HepG2 (cell line): ENCODE measurements around the gene SLIT1. TPM values are rescaled to one million over a fixed set of nuclear protein-coding genes. Genes with fewer than 3 reads are reported as not detected.

ENCODE experiments used
- ATAC-seq: fragments of 200-7000 bp; cut with Tn5 transposase; 3 replicates; pipeline ENCODE4 v1.9.1; 2020; ENCODE audit warnings: mild to moderate bottlenecking, moderate library complexity
- BruUV-seq: library from RNA; stranded (reverse); fragments of 400-500 nt; replicated peaks from 2 replicates; lab custom pipeline; 2021; lab: Mats Ljungman, UMichigan
- CTCF ChIA-PET: fragments of 300-600 bp; formaldehyde crosslinking; extraction: SDS; loops from one replicate; lab custom pipeline; 2021; ENCODE audit warnings: low total read pairs, inconsistent platforms, low intra/inter-chr PET ratio; lab: Yijun Ruan, JAX
- POLR2A ChIA-PET: fragments of 350-600 bp; sonication (Branson Sonifier 250); formaldehyde crosslinking; loops from one replicate; lab custom pipeline; 2020; ENCODE audit warnings: antibody characterized with exemption, inconsistent platforms; lab: Yijun Ruan, JAX
- DNase-seq: peaks from one replicate; pipeline ENCODE4 v3.0.0-alpha.2; 2015; ENCODE audit warnings: low spot score
- FAIRE-seq: peaks from 3 replicates; lab custom pipeline; 2011; peaks lifted over from hg19 to GRCh38; lab: Jason Lieb, UNC
- H2AFZ ChIP-seq: one replicate; pipeline ENCODE4 v1.6.1; 2011; ENCODE audit warnings: low read length, inconsistent platforms
- H3K27ac ChIP-seq: fragments of 300-600 bp; 3 replicates; pipeline ENCODE4 v1.8.0; 2011; ENCODE audit warnings: mixed run types, mild to moderate bottlenecking, mixed read lengths, low read length, inconsistent platforms; ENCODE audit not compliant: insufficient read depth; ENCODE audit errors: extremely low read length
- H3K27me3 ChIP-seq, 2 experiments: fragments of 200-600 bp in 1 of 2; 2 replicates in 1 of 2; 3 replicates in 1 of 2; pipeline versions ENCODE4 v1.6.0 to v1.8.0; 2011; ENCODE audit warnings: low read length in 2 of 2, mild to moderate bottlenecking in 2 of 2, moderate library complexity in 2 of 2, inconsistent platforms in 1 of 2; ENCODE audit not compliant: insufficient read depth in 2 of 2, control insufficient read depth in 1 of 2
- H3K36me3 ChIP-seq, 2 experiments: fragments of 200-600 bp in 1 of 2; replicated peaks in 1 of 2; 2 replicates in 1 of 2; 3 replicates in 1 of 2; pipeline versions ENCODE4 v1.5.1 to v1.8.0; 2011; ENCODE audit warnings: low read length in 2 of 2, inconsistent platforms in 1 of 2; ENCODE audit not compliant: insufficient read depth in 2 of 2, control insufficient read depth in 1 of 2
- H3K4me1 ChIP-seq: 2 replicates; pipeline ENCODE4 v1.5.1; 2012; ENCODE audit warnings: low read length, inconsistent platforms; ENCODE audit not compliant: insufficient read depth
- H3K4me2 ChIP-seq: 2 replicates; pipeline ENCODE4 v1.6.0; 2011; ENCODE audit warnings: low read depth, low read length, inconsistent platforms
- H3K4me3 ChIP-seq, 3 experiments: fragments of 200-600 bp in 1 of 3; sonication (generic), shearing (Covaris generic) in 1 of 3; replicated peaks in 1 of 3; 2 replicates each; pipeline ENCODE4 v1.5.1; 2011 to 2016; ENCODE audit warnings: low read length in 3 of 3, inconsistent platforms in 2 of 3, low read depth in 2 of 3, mild to moderate bottlenecking in 2 of 3, control low read depth in 1 of 3, mixed read lengths in 1 of 3; ENCODE audit not compliant: insufficient read depth in 1 of 3
- H3K79me2 ChIP-seq: one replicate; pipeline ENCODE4 v1.6.1; 2011; ENCODE audit warnings: low read length, inconsistent platforms; ENCODE audit not compliant: insufficient read depth
- H3K9ac ChIP-seq: 2 replicates; pipeline ENCODE4 v1.6.0; 2011; ENCODE audit warnings: mild to moderate bottlenecking, low read depth, low read length, inconsistent platforms; ENCODE audit not compliant: insufficient read depth
- H3K9me3 ChIP-seq: 2 replicates; pipeline ENCODE4 v1.5.1; 2012; ENCODE audit warnings: mild to moderate bottlenecking, low read length
- H4K20me1 ChIP-seq: 2 replicates; pipeline ENCODE4 v1.6.0; 2011; ENCODE audit warnings: inconsistent platforms, mild to moderate bottlenecking, low read length, moderate library complexity; ENCODE audit not compliant: insufficient read depth
- EP300 ChIP-seq, 3 experiments: sonication (generic) in 1 of 3; formaldehyde crosslinking in 1 of 3; IDR thresholded peaks; 2 replicates each; pipeline versions ENCODE4 v1.5.1 to v1.6.1; 2011 to 2020; ENCODE audit warnings: low read depth in 2 of 3, low read length in 2 of 3, borderline replicate concordance in 1 of 3, improper control_type of control experiment in 1 of 3, mild to moderate bottlenecking in 1 of 3, missing genetic modification reagents in 1 of 3, moderate library complexity in 1 of 3
- STAG1 ChIP-seq: sonication (generic); formaldehyde crosslinking; IDR thresholded peaks from 2 replicates; pipeline ENCODE4 v1.4.0; 2020; ENCODE audit warnings: missing genetic modification reagents
- ZNF484 ChIP-seq: sonication (generic); formaldehyde crosslinking; IDR thresholded peaks from 2 replicates; pipeline ENCODE4 v1.5.1; 2020; ENCODE audit warnings: mild to moderate bottlenecking, low read depth, missing genetic modification reagents, borderline replicate concordance
- WGBS: methylation state at CpG from one replicate; pipeline ENCODE4 v1.1.6; 2017; ENCODE audit warnings: low lambda C conversion rate; 5-methylcytosine and 5-hydroxymethylcytosine counted together
- in situ Hi-C: cut with HindIII; loops from 2 replicates; pipeline ENCODE4 v1.10.0; 2017; ENCODE audit warnings: low pct_unique_long_range_greater_than_20kb; ENCODE audit not compliant: extremely low pct_ligation_motif_present
- intact Hi-C: fragments of 100-400 bp; cut with micrococcal nuclease; formaldehyde crosslinking; loops from one replicate; pipeline ENCODE4 v1.10.0; 2022; ENCODE audit not compliant: unreplicated experiment
- polyA plus RNA-seq, 8 experiments: library from polyadenylated mRNA; depleted of rRNA in 3 of 8; stranded (reverse) in 7 of 8; unstranded in 1 of 8; fragments of >200 nt; fragmentation: Illumina TruSeq in 4 of 8; extraction: Trizol in 4 of 8; gene quantifications; 2 replicates each; pipeline versions ENCODE4 v1.2.1 to v1.2.3, GENCODE V29; 2011 to 2016; ENCODE audit warnings: low read depth in 4 of 8, missing spikeins in 1 of 8, mixed read lengths in 1 of 8; ENCODE audit not compliant: insufficient read depth in 1 of 8
- total RNA-seq, 5 experiments: library from RNA; depleted of rRNA; stranded (reverse); fragments of >200 nt; fragmentation: Illumina TruSeq; extraction: Trizol; gene quantifications; 2 replicates each; pipeline ENCODE4 v1.2.3, GENCODE V29; 2016; ENCODE audit warnings: low read depth in 1 of 5

Gene SLIT1
- total and polyA plus RNA-seq, 2 of the 13 experiments (the other 11 are each of a cell fraction or from before 2014, with no cell fraction given) = 0.09 to 0.33 TPM

DNA sequence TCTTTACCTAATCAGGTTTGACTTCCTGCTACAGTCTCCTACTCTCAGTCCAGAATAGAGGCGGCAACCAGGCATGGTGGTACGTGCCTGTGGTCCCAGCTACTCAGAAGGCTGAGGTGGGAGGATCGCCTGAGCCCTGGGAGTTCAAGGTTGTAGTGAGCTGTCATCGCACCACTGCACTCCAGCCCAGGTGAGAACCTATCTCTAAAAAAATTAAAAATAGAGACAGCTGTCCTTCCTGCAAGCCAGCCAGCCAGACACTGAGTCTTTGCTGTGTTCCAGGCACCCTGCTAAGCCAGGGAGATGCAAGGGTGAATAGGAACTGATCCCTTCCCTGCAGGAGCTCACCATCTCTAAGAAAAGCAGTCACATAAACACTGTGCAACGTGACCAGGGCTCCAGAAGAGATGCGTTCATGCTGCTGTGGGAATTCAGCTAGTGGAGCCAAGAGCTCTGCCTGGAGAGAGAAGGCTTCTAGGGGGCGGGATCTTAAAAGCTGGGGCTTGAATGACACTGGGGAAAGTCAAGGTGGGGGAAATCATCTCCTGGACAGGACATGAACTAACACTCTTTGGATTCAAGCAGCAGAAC lies 22.1 kb upstream of the SLIT1 start:
- Histone ChIP-seq H3K27me3 (peaks cover 1 to 22% of the 10 kb centered on the region in 2 experiments), H3K27ac (no peak overlapping the region), H3K9ac (no peak overlapping the region), H3K36me3 (no peaks in the 10 kb centered on the region), H3K4me1 (no peaks in the 10 kb centered on the region), H3K9me3 (no peaks in the 10 kb centered on the region), H3K4me3 (no peak overlapping the region), H2AFZ (no peak overlapping the region), H4K20me1 (no peaks in the 10 kb centered on the region), H3K79me2 (no peaks in the 10 kb centered on the region), H3K4me2 (no peak overlapping the region)
- DNase-seq = no peak
- no peak; the same call in 2 of the 3 replicates for ATAC-seq
- intact Hi-C loops = no loop called here
- CTCF ChIA-PET = interaction anchor here (1.4 kb wide), 1 partner anchor 135 kb away, joined by 5 read pairs; no protein-coding TSS in a partner anchor
- no TSS peak for BruUV-seq
- 6% methylated on average over 7 of the region's 7 CpGs for WGBS
- no peak for FAIRE-seq
- in situ Hi-C loops = loop anchor here (5.0 kb wide), 1 partner anchor 136 kb away; no protein-coding TSS in a partner anchor
- POLR2A ChIA-PET = no interaction called here
- TF ChIP-seq ZNF484 = no peak

- no peak for FAIRE-seq
- H3K9ac ChIP-seq = no peak overlapping the region
- CTCF ChIA-PET = interaction anchor here (1.4 kb wide), 1 partner anchor 134 kb away, joined by 5 read pairs; no protein-coding TSS in a partner anchor
Measured at GRCh38 chr10:97207131-97207530, 21.4 kb upstream of the SLIT1 start.

More at GRCh38 chr10:97207131-97207530, 21.4 kb upstream of the SLIT1 start:
- no peak for DNase-seq
- H3K36me3 ChIP-seq = no peaks in the 10 kb centered on the region
- in situ Hi-C loops (loop anchor here (5.0 kb wide), 1 partner anchor 135 kb away; no protein-coding TSS in a partner anchor), intact Hi-C loops (no loop called here)
- no peak overlapping the region for H3K4me2 ChIP-seq
- WGBS = 0% methylated on average over 2 of the region's 6 CpGs
- ATAC-seq = no peak
- no peaks in the 10 kb centered on the region for H3K4me1 ChIP-seq
- TF ChIP-seq STAG1 (CRISPR knock-in tag) (0 out of 2 replicates have a peak, but pooled peaks have one; percentile 5), EP300 (IDR thresholded peaks at IDR 0.05; ENCODE audit: low read depth in 2 of 2, low read length in 2 of 2) (no peak), EP300 (CRISPR knock-in tag; IDR thresholded peaks at IDR 0.05; ENCODE audit: borderline replicate concordance) (no peak)
- no peak overlapping the region for H3K4me3 ChIP-seq
- no peak overlapping the region for H2AFZ ChIP-seq
- H3K27ac ChIP-seq = no peak overlapping the region
- POLR2A ChIA-PET = no interaction called here
- no TSS peak for BruUV-seq
- no peaks in the 10 kb centered on the region for H4K20me1 ChIP-seq
- H3K27me3 ChIP-seq = peaks cover 1 to 26% of the 10 kb centered on the region in 2 experiments
- H3K9me3 ChIP-seq = no peaks in the 10 kb centered on the region
- H3K79me2 ChIP-seq = no peaks in the 10 kb centered on the region
